Keratinocyte (primary cell): ENCODE measurements around the gene SENP5. TPM values are rescaled to one million over a fixed set of nuclear protein-coding genes. Genes with fewer than 3 reads are reported as not detected.

Experiments used
- DNase-seq: peaks from one replicate; pipeline ENCODE4 v3.0.0-alpha.2; 2011; ENCODE audit warnings: low read depth, missing footprints, low spot score
- FAIRE-seq: peaks from 2 replicates; lab custom pipeline; 2011; peaks lifted over from hg19 to GRCh38; lab: Jason Lieb, UNC
- H2AFZ ChIP-seq: 2 replicates; pipeline ENCODE4 v1.6.0; 2012; ENCODE audit warnings: low read length, control low read depth, inconsistent platforms; ENCODE audit not compliant: control insufficient read depth
- H3K27ac ChIP-seq: 2 replicates; pipeline ENCODE4 v1.5.1; 2011; ENCODE audit warnings: low read length; ENCODE audit not compliant: control insufficient read depth, insufficient read depth
- H3K27me3 ChIP-seq: 3 replicates; pipeline ENCODE4 v1.6.0; 2011; ENCODE audit warnings: low read length; ENCODE audit not compliant: control insufficient read depth, insufficient read depth; ENCODE audit errors: extremely low read depth
- H3K36me3 ChIP-seq, 2 experiments: 2 replicates in 1 of 2; 3 replicates in 1 of 2; pipeline ENCODE4 v1.5.1; 2011; ENCODE audit warnings: low read length in 2 of 2, mild to moderate bottlenecking in 1 of 2; ENCODE audit not compliant: control insufficient read depth in 2 of 2, insufficient read depth in 2 of 2; ENCODE audit errors: extremely low read depth in 1 of 2
- H3K4me1 ChIP-seq: 3 replicates; pipeline ENCODE4 v1.5.1; 2011; ENCODE audit warnings: low read length; ENCODE audit not compliant: control insufficient read depth, insufficient read depth; ENCODE audit errors: extremely low read depth
- H3K4me2 ChIP-seq: 3 replicates; pipeline ENCODE4 v1.6.0; 2011; ENCODE audit warnings: low read depth, low read length; ENCODE audit not compliant: control insufficient read depth, insufficient read depth; ENCODE audit errors: extremely low read depth
- H3K4me3 ChIP-seq, 3 experiments: fragments of 200-600 bp in 1 of 3; sonication (generic) in 1 of 3; 2 replicates in 2 of 3; 3 replicates in 1 of 3; pipeline ENCODE4 v1.5.1; 2011 to 2016; ENCODE audit warnings: low read length in 3 of 3, mild to moderate bottlenecking in 3 of 3, control low read depth in 2 of 3, inconsistent platforms in 1 of 3, low read depth in 1 of 3, mixed read lengths in 1 of 3, mixed run types in 1 of 3, moderate library complexity in 1 of 3; ENCODE audit not compliant: control insufficient read depth in 2 of 3, insufficient read depth in 2 of 3; ENCODE audit errors: extremely low read depth in 1 of 3
- H3K79me2 ChIP-seq: 2 replicates; pipeline ENCODE4 v1.6.0; 2012; ENCODE audit warnings: low read length; ENCODE audit not compliant: control insufficient read depth, insufficient read depth
- H3K9ac ChIP-seq: 3 replicates; pipeline ENCODE4 v1.6.0; 2011; ENCODE audit warnings: low read length; ENCODE audit not compliant: control insufficient read depth, insufficient read depth; ENCODE audit errors: extremely low read depth
- H3K9me1 ChIP-seq: 3 replicates; pipeline ENCODE4 v1.6.0; 2011; ENCODE audit warnings: low read length; ENCODE audit not compliant: control insufficient read depth, insufficient read depth; ENCODE audit errors: extremely low read depth
- H3K9me3 ChIP-seq: 2 replicates; pipeline ENCODE4 v1.5.1; 2012; ENCODE audit warnings: low read depth, low read length; ENCODE audit not compliant: control insufficient read depth
- H4K20me1 ChIP-seq: 3 replicates; pipeline ENCODE4 v1.6.0; 2011; ENCODE audit warnings: low read length; ENCODE audit not compliant: control insufficient read depth, insufficient read depth; ENCODE audit errors: extremely low read depth
- CTCF ChIP-seq, 3 experiments: IDR thresholded peaks in 1 of 3; conservative IDR thresholded peaks in 1 of 3; optimal IDR thresholded peaks in 1 of 3; 2 replicates in 2 of 3; 3 replicates in 1 of 3; pipeline versions ENCODE3 to v1.5.1; 2011; ENCODE audit warnings: low read length in 3 of 3, mild to moderate bottlenecking in 3 of 3, moderate library complexity in 2 of 3, control low read depth in 1 of 3, inconsistent platforms in 1 of 3; ENCODE audit not compliant: insufficient read depth in 2 of 3; ENCODE audit errors: extremely low read depth in 1 of 3
- EZH2 ChIP-seq: IDR thresholded peaks from one replicate; pipeline ENCODE4 v1.6.1; 2012; ENCODE audit warnings: inconsistent platforms, mild to moderate bottlenecking, low read length, moderate library complexity
- dilution Hi-C: fragments of 300-500 bp; cut with MboI; formaldehyde crosslinking; loops from one replicate; pipeline ENCODE4 v1.7.0; 2020; ENCODE audit warnings: low sequenced_read_pairs; ENCODE audit not compliant: extremely low pct_ligation_motif_present
- polyA plus RNA-seq, 5 experiments: library from polyadenylated mRNA; depleted of rRNA in 3 of 5; stranded (reverse) in 3 of 5; stranded (forward) in 1 of 5; unstranded in 1 of 5; fragments of >200 nt; gene quantifications; 1 replicate in 1 of 5; 2 replicates in 3 of 5; 3 replicates in 1 of 5; pipeline versions ENCODE4 v1.2.1 to v1.2.3, GENCODE V29; 2011 to 2012; ENCODE audit warnings: missing spikeins in 2 of 5, low read depth in 1 of 5, low replicate concordance in 1 of 5

The SENP5 gene
- polyA plus RNA-seq, 1 donor (not counting 4 experiments of a cell fraction or from before 2014, with no cell fraction given): 16.5 TPM

GRCh38 chr3:196936288-196936687 is 68.6 kb downstream of the SENP5 start:
- H3K9ac ChIP-seq: no peak overlapping the region
- no peaks in the 10 kb centered on the region for H3K27me3 ChIP-seq
- H4K20me1 ChIP-seq: no peaks in the 10 kb centered on the region
- no peak overlapping the region for H3K4me3 ChIP-seq
- H3K9me3 ChIP-seq: no peaks in the 10 kb centered on the region
- no peaks in the 10 kb centered on the region for H3K9me1 ChIP-seq
- H3K4me1 ChIP-seq: peaks cover 6% of the 10 kb centered on the region
- peaks cover 35% of the 10 kb centered on the region for H3K79me2 ChIP-seq
- no peak overlapping the region for H2AFZ ChIP-seq
- peaks cover 26 to 60% of the 10 kb centered on the region in 2 experiments for H3K36me3 ChIP-seq
- H3K4me2 ChIP-seq: no peak overlapping the region
- TF ChIP-seq EZH2 (no peak), CTCF (optimal IDR thresholded peaks at IDR 0.05 in 1 of 3, IDR thresholded peaks at IDR 0.05 in 1 of 3, conservative IDR thresholded peaks at IDR 0.05 in 1 of 3; ENCODE audit: extremely low read depth in 1 of 3, insufficient read depth in 2 of 3, low read length in 3 of 3) (no peak)
- dilution Hi-C loops: no loop called here
- H3K27ac ChIP-seq: no peak overlapping the region
- DNase-seq (no peak), FAIRE-seq (no peak)

- peaks cover 50% of the 10 kb centered on the region for H3K79me2 ChIP-seq
- dilution Hi-C loops: no loop called here
- TF ChIP-seq EZH2 (no peak), CTCF (optimal IDR thresholded peaks at IDR 0.05 in 1 of 3, IDR thresholded peaks at IDR 0.05 in 1 of 3, conservative IDR thresholded peaks at IDR 0.05 in 1 of 3; ENCODE audit: extremely low read depth in 1 of 3, insufficient read depth in 2 of 3, low read length in 3 of 3) (no peak)
- no peak overlapping the region for H2AFZ ChIP-seq
- FAIRE-seq (no peak), DNase-seq (no peak)
- H3K4me1 ChIP-seq: peaks cover 7% of the 10 kb centered on the region
- no peak overlapping the region for H3K4me2 ChIP-seq
- no peak overlapping the region for H3K4me3 ChIP-seq
- H3K27ac ChIP-seq: no peak overlapping the region
- no peak overlapping the region for H3K9ac ChIP-seq
- no peaks in the 10 kb centered on the region for H3K9me1 ChIP-seq
- no peaks in the 10 kb centered on the region for H3K27me3 ChIP-seq
- no peaks in the 10 kb centered on the region for H4K20me1 ChIP-seq
- no peaks in the 10 kb centered on the region for H3K9me3 ChIP-seq
- peaks cover 22 to 48% of the 10 kb centered on the region in 2 experiments for H3K36me3 ChIP-seq
Observed at GRCh38 chr3:196938124-196938523, 70.4 kb downstream of the SENP5 start.
